Glutamatergic neuron (in vitro differentiated cells): ENCODE measurements around the gene PXDN. TPM values are rescaled to one million over a fixed set of nuclear protein-coding genes. Genes with fewer than 3 reads are reported as not detected.

Experiments
- DNase-seq: peaks from one replicate; pipeline ENCODE4 v3.0.0; 2022
- H3K27ac Mint-ChIP-seq: one replicate; pipeline ENCODE4 v1.8.0; 2020; ENCODE audit warnings: mild to moderate bottlenecking, mixed read lengths, inconsistent platforms; ENCODE audit not compliant: unreplicated experiment
- H3K27me3 Mint-ChIP-seq: one replicate; pipeline ENCODE4 v1.8.0; 2020; ENCODE audit warnings: mild to moderate bottlenecking, moderate library complexity, mixed read lengths, inconsistent platforms; ENCODE audit not compliant: unreplicated experiment
- H3K36me3 Mint-ChIP-seq: one replicate; pipeline ENCODE4 v1.8.0; 2020; ENCODE audit warnings: mild to moderate bottlenecking, mixed read lengths, inconsistent platforms; ENCODE audit not compliant: unreplicated experiment
- H3K4me1 Mint-ChIP-seq: one replicate; pipeline ENCODE4 v1.8.0; 2020; ENCODE audit warnings: mild to moderate bottlenecking, low read depth, mixed read lengths, inconsistent platforms; ENCODE audit not compliant: unreplicated experiment
- H3K4me3 Mint-ChIP-seq: one replicate; pipeline ENCODE4 v1.8.0; 2020; ENCODE audit warnings: mild to moderate bottlenecking, mixed read lengths, inconsistent platforms; ENCODE audit not compliant: unreplicated experiment
- H3K9me3 Mint-ChIP-seq: one replicate; pipeline ENCODE4 v1.8.0; 2020; ENCODE audit warnings: mild to moderate bottlenecking, moderate library complexity, mixed read lengths, inconsistent platforms; ENCODE audit not compliant: unreplicated experiment
- total RNA-seq: library from RNA; stranded (reverse); fragmentation: NEBNext Ultra II Directional; extraction: Animal tissue kit (Norgen Biotek cat#: 25700); gene quantifications from one replicate; pipeline ENCODE4 v1.2.1, GENCODE V29; 2021; ENCODE audit not compliant: unreplicated experiment
- TF ChIP-seq, protein P1 (sequence below): fragments of 200-600 bp; sonication (generic); IDR thresholded peaks from one replicate; pipeline ENCODE4 v1.5.0; 2021; ENCODE audit not compliant: partially characterized antibody, unreplicated experiment

PXDN gene
- total RNA-seq, 1 donor from 2014 or later, result 226 TPM

DNA sequence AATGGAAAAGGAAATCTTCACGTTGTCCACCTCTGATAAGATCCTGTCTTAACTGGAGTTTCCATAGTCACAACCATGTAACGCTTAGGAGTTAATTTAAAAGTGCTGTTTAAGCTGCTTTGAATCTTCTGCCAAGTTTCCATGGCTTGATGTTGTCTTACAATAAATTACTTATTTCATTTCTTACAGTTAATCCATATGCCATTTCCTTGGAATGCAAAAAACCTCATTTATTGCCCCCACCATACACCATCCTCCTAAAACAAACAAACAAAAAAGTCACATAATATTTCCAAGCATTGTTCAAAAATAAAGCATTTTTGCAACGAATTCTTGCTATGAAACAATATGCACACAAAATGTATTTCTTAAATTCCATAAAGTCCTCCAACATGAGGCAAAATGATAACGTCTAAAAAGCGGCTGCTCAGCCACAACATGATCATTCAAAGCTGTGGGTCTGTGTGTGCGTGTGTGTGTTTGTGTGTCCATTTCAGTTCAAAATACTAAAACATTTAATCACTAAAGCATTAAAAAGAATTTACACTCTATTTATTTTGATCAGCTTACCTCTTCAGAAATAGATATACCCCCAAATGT is 46.8 kb upstream of the PXDN start:
- H3K36me3 Mint-ChIP-seq, result no peaks in the 10 kb centered on the region
- no peak overlapping the region for H3K27ac Mint-ChIP-seq
- no peak for DNase-seq
- H3K4me3 Mint-ChIP-seq, result no peak overlapping the region
- peaks cover 26% of the 10 kb centered on the region for H3K4me1 Mint-ChIP-seq
- peaks cover 6% of the 10 kb centered on the region for H3K27me3 Mint-ChIP-seq
- TF ChIP-seq, protein P1, sequence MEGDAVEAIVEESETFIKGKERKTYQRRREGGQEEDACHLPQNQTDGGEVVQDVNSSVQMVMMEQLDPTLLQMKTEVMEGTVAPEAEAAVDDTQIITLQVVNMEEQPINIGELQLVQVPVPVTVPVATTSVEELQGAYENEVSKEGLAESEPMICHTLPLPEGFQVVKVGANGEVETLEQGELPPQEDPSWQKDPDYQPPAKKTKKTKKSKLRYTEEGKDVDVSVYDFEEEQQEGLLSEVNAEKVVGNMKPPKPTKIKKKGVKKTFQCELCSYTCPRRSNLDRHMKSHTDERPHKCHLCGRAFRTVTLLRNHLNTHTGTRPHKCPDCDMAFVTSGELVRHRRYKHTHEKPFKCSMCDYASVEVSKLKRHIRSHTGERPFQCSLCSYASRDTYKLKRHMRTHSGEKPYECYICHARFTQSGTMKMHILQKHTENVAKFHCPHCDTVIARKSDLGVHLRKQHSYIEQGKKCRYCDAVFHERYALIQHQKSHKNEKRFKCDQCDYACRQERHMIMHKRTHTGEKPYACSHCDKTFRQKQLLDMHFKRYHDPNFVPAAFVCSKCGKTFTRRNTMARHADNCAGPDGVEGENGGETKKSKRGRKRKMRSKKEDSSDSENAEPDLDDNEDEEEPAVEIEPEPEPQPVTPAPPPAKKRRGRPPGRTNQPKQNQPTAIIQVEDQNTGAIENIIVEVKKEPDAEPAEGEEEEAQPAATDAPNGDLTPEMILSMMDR, result no peak
- peaks cover 5% of the 10 kb centered on the region for H3K9me3 Mint-ChIP-seq

- TF ChIP-seq, protein P1, result no peak
- Mint-ChIP-seq H3K4me1 (peaks cover 23% of the 10 kb centered on the region), H3K27me3 (peaks cover 6% of the 10 kb centered on the region), H3K27ac (no peak overlapping the region), H3K36me3 (no peaks in the 10 kb centered on the region), H3K4me3 (no peak overlapping the region), H3K9me3 (peaks cover 3% of the 10 kb centered on the region)
- DNase-seq, result no peak
Measured at GRCh38 chr2:1790473-1790872, 46.2 kb upstream of the PXDN start.

DNA sequence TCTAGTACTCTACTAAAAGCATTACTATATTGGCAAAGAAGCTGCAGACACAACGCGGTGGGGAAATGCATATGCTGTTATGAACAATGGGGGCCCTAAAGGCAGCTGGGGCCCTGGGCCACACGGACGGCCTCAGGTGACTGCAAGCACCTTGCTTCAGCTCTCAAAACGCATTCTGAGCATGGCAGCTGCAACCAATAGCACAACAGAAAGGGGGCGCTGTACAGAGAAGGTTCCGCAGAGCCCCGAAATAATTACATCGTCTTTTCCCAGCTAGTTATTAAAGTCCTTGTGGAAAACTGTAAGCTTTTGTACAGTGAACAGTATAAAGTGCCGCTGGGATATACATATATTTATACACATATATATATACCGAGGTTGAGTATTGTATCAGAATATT is 45.3 kb upstream of the PXDN start:
- TF ChIP-seq, protein P1, result no peak
- peaks cover 4% of the 10 kb centered on the region for H3K9me3 Mint-ChIP-seq
- no peak overlapping the region for H3K4me3 Mint-ChIP-seq
- DNase-seq, result no peak
- no peaks in the 10 kb centered on the region for H3K36me3 Mint-ChIP-seq
- H3K4me1 Mint-ChIP-seq, result peaks cover 27% of the 10 kb centered on the region
- no peak overlapping the region for H3K27ac Mint-ChIP-seq
- H3K27me3 Mint-ChIP-seq, result peaks cover 6% of the 10 kb centered on the region

DNA sequence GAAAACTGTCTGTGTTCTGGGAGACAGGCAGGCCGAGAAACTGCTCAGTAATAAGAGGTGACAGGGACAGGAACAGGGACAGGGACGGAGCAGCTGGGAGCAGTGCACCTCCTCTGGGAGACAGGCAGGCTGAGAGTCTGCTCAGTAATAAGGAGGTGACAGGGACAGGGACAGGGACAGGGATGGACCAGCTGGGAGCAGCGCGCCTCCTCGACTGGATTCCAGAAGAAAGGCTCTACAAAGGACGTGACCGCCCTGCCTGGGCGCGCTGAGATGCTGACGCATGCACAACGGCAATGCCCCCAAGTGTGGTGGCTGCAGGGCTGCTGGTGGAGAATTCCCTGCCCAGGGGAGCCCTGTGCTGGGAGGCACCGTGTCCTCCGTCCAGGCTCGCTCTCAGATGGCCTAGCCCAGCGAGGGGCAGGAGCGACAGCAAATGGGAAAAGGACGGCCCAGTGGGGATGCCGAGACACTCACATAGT is 44.2 kb upstream of the PXDN start:
- DNase-seq, result peak; percentile 56
- Mint-ChIP-seq H3K4me1 (peaks cover 33% of the 10 kb centered on the region), H3K4me3 (peak overlapping the region; percentile 46), H3K9me3 (peaks cover 6% of the 10 kb centered on the region), H3K36me3 (no peaks in the 10 kb centered on the region), H3K27ac (peak overlapping the region; percentile 91), H3K27me3 (peaks cover 6% of the 10 kb centered on the region)
- TF ChIP-seq, protein P1, result no peak

DNA sequence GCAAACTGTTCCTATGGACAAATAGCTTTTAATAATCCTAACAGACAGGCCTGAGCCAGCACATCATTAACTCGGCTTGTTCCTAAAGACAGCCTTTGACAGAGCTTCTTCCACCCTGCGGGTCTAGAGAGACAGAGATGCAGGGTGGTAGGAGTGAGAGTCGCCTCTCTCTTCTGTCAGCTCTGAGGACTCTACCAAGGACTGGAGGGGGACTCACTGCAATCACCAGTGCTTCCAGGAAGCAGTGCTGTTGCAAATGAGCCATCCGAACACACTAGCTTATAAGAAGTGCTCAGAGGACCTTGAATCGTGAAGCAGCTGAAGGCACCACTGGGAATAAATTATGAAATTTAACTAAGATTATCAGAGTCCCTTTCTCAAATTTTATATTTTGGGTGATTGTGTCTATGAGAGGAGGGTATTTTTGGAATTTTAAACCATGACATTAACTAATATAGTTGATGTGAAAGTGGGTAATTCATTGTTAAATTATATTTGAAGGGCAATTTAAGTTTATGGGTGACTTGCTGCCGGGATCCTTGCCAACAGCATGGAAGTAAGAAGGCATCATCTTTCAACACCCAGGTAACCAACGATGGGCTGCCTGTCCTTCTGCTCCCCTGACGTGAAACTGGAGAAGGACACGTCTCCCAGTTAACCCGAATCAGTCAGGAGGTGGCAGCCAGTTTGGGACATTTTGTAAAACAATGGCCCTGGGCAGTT is 43.6 kb upstream of the PXDN start:
- peak overlapping the region; percentile 46 for H3K4me3 Mint-ChIP-seq
- no peaks in the 10 kb centered on the region for H3K36me3 Mint-ChIP-seq

More for the DNA sequence above, 43.6 kb upstream of the PXDN start:
- H3K27ac Mint-ChIP-seq, result peak overlapping the region; percentile 91
- H3K27me3 Mint-ChIP-seq, result peaks cover 4% of the 10 kb centered on the region
- TF ChIP-seq, protein P1, result no peak
- DNase-seq, result no peak
- peaks cover 33% of the 10 kb centered on the region for H3K4me1 Mint-ChIP-seq
- peaks cover 6% of the 10 kb centered on the region for H3K9me3 Mint-ChIP-seq
